GM23248 (cell line): ENCODE measurements around the gene NEDD4L. TPM values are rescaled to one million over a fixed set of nuclear protein-coding genes. Genes with fewer than 3 reads are reported as not detected.
A peak's percentile ranks its signal among the peaks of the same experiment; 100 is the strongest.

Source experiments
- DNase-seq: peaks from one replicate; pipeline ENCODE4 v3.0.0-alpha.2; 2015
- H2AFZ ChIP-seq: fragments of 200-600 bp; sonication (generic); 2 replicates; pipeline ENCODE4 v1.6.1; 2016; ENCODE audit warnings: antibody characterized with exemption
- H3F3A ChIP-seq: fragments of 200-600 bp; sonication (generic); 2 replicates; pipeline ENCODE4 v1.6.1; 2016; ENCODE audit warnings: mild to moderate bottlenecking, antibody characterized with exemption, mixed run types; ENCODE audit not compliant: insufficient read depth
- H3K27ac ChIP-seq: fragments of 200-600 bp; sonication (generic); 2 replicates; pipeline ENCODE4 v1.5.1; 2016; ENCODE audit warnings: mild to moderate bottlenecking
- H3K27me3 ChIP-seq: fragments of 200-600 bp; sonication (generic); replicated peaks from 2 replicates; pipeline ENCODE4 v1.6.1; 2016; ENCODE audit warnings: mild to moderate bottlenecking; ENCODE audit not compliant: insufficient read depth
- H3K36me3 ChIP-seq: fragments of 200-600 bp; sonication (generic); 2 replicates; pipeline ENCODE4 v1.6.1; 2016; ENCODE audit warnings: low read depth, mild to moderate bottlenecking
- H3K4me1 ChIP-seq: fragments of 200-600 bp; sonication (generic); 2 replicates; pipeline ENCODE4 v1.6.1; 2016; ENCODE audit warnings: mild to moderate bottlenecking; ENCODE audit not compliant: insufficient read depth
- H3K4me2 ChIP-seq: fragments of 200-600 bp; sonication (generic); one replicate; pipeline ENCODE4 v1.6.1; 2016; ENCODE audit warnings: mild to moderate bottlenecking; ENCODE audit not compliant: unreplicated experiment
- H3K4me3 ChIP-seq: fragments of 200-600 bp; sonication (generic); 2 replicates; pipeline ENCODE4 v1.5.1; 2016; ENCODE audit warnings: mild to moderate bottlenecking
- H3K79me2 ChIP-seq: fragments of 200-600 bp; sonication (generic); 2 replicates; pipeline ENCODE4 v1.6.1; 2016; ENCODE audit warnings: mild to moderate bottlenecking; ENCODE audit not compliant: insufficient read depth
- H3K9ac ChIP-seq: fragments of 200-600 bp; sonication (generic); 2 replicates; pipeline ENCODE4 v1.6.1; 2016; ENCODE audit warnings: mild to moderate bottlenecking
- H3K9me2 ChIP-seq: fragments of 200-600 bp; sonication (generic); 2 replicates; pipeline ENCODE4 v1.6.1; 2016; ENCODE audit warnings: mixed run types, mild to moderate bottlenecking, moderate library complexity; ENCODE audit not compliant: insufficient read depth
- H3K9me3 ChIP-seq: fragments of 200-600 bp; sonication (generic); one replicate; pipeline ENCODE4 v1.6.1; 2017; ENCODE audit warnings: low read depth
- H4K20me1 ChIP-seq: fragments of 200-600 bp; sonication (generic); 2 replicates; pipeline ENCODE4 v1.6.0; 2016; ENCODE audit not compliant: insufficient read depth
- EZH2 ChIP-seq: fragments of 200-600 bp; sonication (generic); IDR thresholded peaks from 2 replicates; pipeline ENCODE4 v1.6.1; 2018; ENCODE audit warnings: antibody characterized with exemption, mild to moderate bottlenecking; ENCODE audit not compliant: insufficient read depth, poor library complexity, severe bottlenecking
- EZH2phosphoT487 ChIP-seq: fragments of 200-600 bp; sonication (generic); IDR thresholded peaks from 2 replicates; pipeline ENCODE4 v1.6.1; 2018; ENCODE audit warnings: antibody characterized with exemption, moderate library complexity, mild to moderate bottlenecking, low read depth; ENCODE audit not compliant: insufficient read depth
- WGBS, 2 experiments: methylation state at CpG; one replicate each; pipeline ENCODE4 v1.1.6; 2015 to 2017; ENCODE audit warnings: low lambda C conversion rate in 2 of 2, low coverage in 1 of 2; ENCODE audit errors: missing lambda C conversion rate in 2 of 2; 5-methylcytosine and 5-hydroxymethylcytosine counted together
- in situ Hi-C: fragments of 300-500 bp; cut with MboI; formaldehyde crosslinking; loops from 2 replicates; pipeline ENCODE4 v1.15.0; 2020
- polyA plus RNA-seq: library from polyadenylated mRNA; unstranded; fragments of >200 nt; fragmentation: Nextera tagmentation; extraction: Ambion mirVana; gene quantifications from 2 replicates; pipeline ENCODE4 v1.2.1, GENCODE V29; 2016
- total RNA-seq: library from RNA; depleted of rRNA; stranded (reverse); fragments of >200 nt; shearing (Covaris generic); gene quantifications from 2 replicates; pipeline ENCODE4 v1.2.3, GENCODE V29; 2014

NEDD4L gene
- total and polyA plus RNA-seq, 2 experiments from 2014 or later = 3.7 to 6.1 TPM

DNA sequence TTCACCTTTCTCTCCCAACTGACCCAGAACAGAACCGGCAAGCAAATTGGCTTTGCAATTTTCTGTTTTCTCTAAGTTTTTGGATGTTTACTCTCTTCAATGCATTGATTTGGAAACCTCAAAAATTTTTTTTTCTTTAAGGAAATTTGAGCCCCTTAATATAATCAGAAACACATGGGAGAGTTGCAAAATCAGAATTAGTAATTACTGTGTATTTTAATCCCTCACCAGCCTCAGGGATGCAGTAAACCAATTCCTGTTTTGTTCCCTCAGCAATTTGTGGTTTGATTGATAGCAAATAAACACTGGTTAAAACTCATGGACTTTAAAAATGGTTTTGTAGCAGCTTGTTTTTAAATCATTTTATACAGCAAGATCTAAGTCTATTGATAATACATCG lies 281.5 kb downstream of the NEDD4L start:
- Histone ChIP-seq H3K79me2 (no peaks in the 10 kb centered on the region), H3K4me3 (no peak overlapping the region), H2AFZ (no peak overlapping the region), H3K9ac (no peak overlapping the region), H3K27ac (no peak overlapping the region), H3K27me3 (no peaks in the 10 kb centered on the region), H3F3A (peaks cover 12% of the 10 kb centered on the region), H3K36me3 (no peaks in the 10 kb centered on the region), H3K9me2 (no peaks in the 10 kb centered on the region), H3K4me1 (peaks cover 17% of the 10 kb centered on the region), H3K9me3 (no peaks in the 10 kb centered on the region), H4K20me1 (no peaks in the 10 kb centered on the region), H3K4me2 (no peak overlapping the region)
- in situ Hi-C loops = loop anchor here (10.0 kb wide), 2 partner anchors 149 to 151 kb away; no protein-coding TSS in a partner anchor
- peak; percentile 59 for DNase-seq
- no peak for TF ChIP-seq EZH2
- TF ChIP-seq EZH2phosphoT487 = no peak
- 0 to 4% methylated on average over 2 of the region's 2 CpGs for WGBS, 2 experiments

DNA sequence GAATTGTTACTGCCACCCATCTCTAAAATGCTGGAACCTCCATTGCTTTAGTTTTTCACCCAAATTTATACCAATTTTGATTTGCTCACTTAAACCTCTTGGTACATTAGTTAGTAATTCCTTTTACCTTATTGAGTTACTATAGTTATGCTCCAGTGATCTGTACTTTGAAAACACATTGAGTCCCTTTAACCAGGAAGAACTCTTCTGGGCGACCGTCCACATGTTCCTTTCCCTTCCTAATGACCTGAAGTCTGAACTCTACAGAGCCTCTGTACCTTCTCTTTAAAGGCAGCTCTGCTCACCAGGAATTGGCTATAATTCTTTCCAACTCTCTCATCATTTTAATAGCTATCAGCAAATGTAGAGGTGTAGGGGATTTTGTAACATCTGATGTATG lies 290.0 kb downstream of the NEDD4L start:
- 97 to 98% methylated on average over 2 of the region's 2 CpGs for WGBS, 2 experiments
- H3K79me2 ChIP-seq = no peaks in the 10 kb centered on the region
- H4K20me1 ChIP-seq = no peaks in the 10 kb centered on the region
- H3F3A ChIP-seq = no peaks in the 10 kb centered on the region
- no peak for DNase-seq
- H3K9me3 ChIP-seq = no peaks in the 10 kb centered on the region
- H3K9me2 ChIP-seq = no peaks in the 10 kb centered on the region
- TF ChIP-seq EZH2phosphoT487 = no peak
- TF ChIP-seq EZH2 = no peak
- H3K36me3 ChIP-seq = no peaks in the 10 kb centered on the region
- H3K27me3 ChIP-seq = no peaks in the 10 kb centered on the region
- H3K27ac ChIP-seq = no peak overlapping the region
- H3K4me3 ChIP-seq = no peak overlapping the region
- no peak overlapping the region for H3K9ac ChIP-seq
- no peak overlapping the region for H3K4me2 ChIP-seq
- in situ Hi-C loops = no loop called here
- no peaks in the 10 kb centered on the region for H3K4me1 ChIP-seq
- no peak overlapping the region for H2AFZ ChIP-seq

DNA sequence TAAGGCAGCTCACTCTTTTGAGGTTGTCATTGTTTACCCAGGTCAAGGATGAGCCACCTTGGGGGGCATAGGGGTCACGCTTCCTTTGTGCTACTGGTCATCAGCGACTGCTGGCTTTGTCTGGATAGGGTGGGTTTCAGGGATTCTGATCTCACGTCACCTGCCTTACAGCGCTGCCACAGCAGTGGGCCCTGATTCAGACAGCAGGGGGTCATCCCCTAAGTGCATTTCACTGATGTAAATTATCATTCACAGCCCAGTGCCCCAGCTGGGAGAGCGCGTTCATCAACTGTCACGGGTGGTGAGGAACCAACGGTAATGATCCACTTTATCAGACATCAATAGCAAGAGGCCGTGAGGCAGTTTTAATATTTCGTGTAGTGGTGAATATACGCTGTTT lies 291.2 kb downstream of the NEDD4L start:
- H3K36me3 ChIP-seq = no peaks in the 10 kb centered on the region
- no peak overlapping the region for H2AFZ ChIP-seq
- H4K20me1 ChIP-seq = no peaks in the 10 kb centered on the region
- H3K9me3 ChIP-seq = no peaks in the 10 kb centered on the region
- H3K9me2 ChIP-seq = no peaks in the 10 kb centered on the region
- no peak overlapping the region for H3K4me2 ChIP-seq
- H3K4me3 ChIP-seq = no peak overlapping the region
- in situ Hi-C loops = no loop called here
- DNase-seq = no peak
- H3K79me2 ChIP-seq = no peaks in the 10 kb centered on the region
- TF ChIP-seq EZH2 (no peak), EZH2phosphoT487 (no peak)
- no peaks in the 10 kb centered on the region for H3K4me1 ChIP-seq
- H3F3A ChIP-seq = no peaks in the 10 kb centered on the region
- H3K9ac ChIP-seq = no peak overlapping the region
- no peaks in the 10 kb centered on the region for H3K27me3 ChIP-seq
- no peak overlapping the region for H3K27ac ChIP-seq
- WGBS, 2 experiments = 90 to 93% methylated on average over 11 of the region's 11 CpGs

GRCh38 chr18:58335821-58336220 lies 291.8 kb downstream of the NEDD4L start:
- H3K4me3 ChIP-seq = no peak overlapping the region

DNA sequence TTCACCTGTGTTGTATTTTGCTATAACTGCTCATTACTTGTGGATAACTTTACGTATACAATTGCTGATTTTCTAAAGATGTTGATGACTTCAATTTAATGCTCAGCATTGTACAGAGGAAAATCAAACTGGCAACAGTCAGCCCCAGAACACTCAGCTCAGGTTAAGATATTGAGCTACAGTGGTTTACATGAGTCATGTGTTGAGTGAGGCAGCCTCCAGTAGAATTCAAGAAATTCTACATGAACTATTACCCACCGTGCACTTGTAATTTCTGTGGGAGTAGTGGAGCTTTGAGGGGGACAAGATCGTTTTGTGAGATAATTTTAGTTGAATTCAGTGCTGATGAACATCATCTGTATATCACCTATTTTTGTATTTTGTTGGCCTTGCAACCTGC lies 292.6 kb downstream of the NEDD4L start:
- TF ChIP-seq EZH2 (no peak), EZH2phosphoT487 (no peak)
- DNase-seq = peak; percentile 53
- Histone ChIP-seq H3K4me3 (no peak overlapping the region), H3F3A (no peaks in the 10 kb centered on the region), H3K9me3 (no peaks in the 10 kb centered on the region), H2AFZ (no peak overlapping the region), H3K27me3 (no peaks in the 10 kb centered on the region), H3K9me2 (no peaks in the 10 kb centered on the region), H4K20me1 (no peaks in the 10 kb centered on the region), H3K27ac (no peak overlapping the region), H3K4me2 (no peak overlapping the region), H3K4me1 (no peaks in the 10 kb centered on the region), H3K9ac (no peak overlapping the region), H3K36me3 (no peaks in the 10 kb centered on the region), H3K79me2 (no peaks in the 10 kb centered on the region)
- WGBS, 2 experiments = 59 to 70% methylated on average over 3 of the region's 3 CpGs
- in situ Hi-C loops = no loop called here

More at GRCh38 chr18:58335821-58336220, 291.8 kb downstream of the NEDD4L start:
- H3K4me1 ChIP-seq = no peaks in the 10 kb centered on the region
- no peaks in the 10 kb centered on the region for H3K36me3 ChIP-seq
- no peak overlapping the region for H3K4me2 ChIP-seq
- H2AFZ ChIP-seq = no peak overlapping the region
- no peak overlapping the region for H3K27ac ChIP-seq
- H3K79me2 ChIP-seq = no peaks in the 10 kb centered on the region
- no peaks in the 10 kb centered on the region for H3K27me3 ChIP-seq
- no peaks in the 10 kb centered on the region for H3F3A ChIP-seq
- TF ChIP-seq EZH2phosphoT487 (no peak), EZH2 (no peak)
- H3K9ac ChIP-seq = no peak overlapping the region
- no peak for DNase-seq
- WGBS, 2 experiments = 85 to 98% methylated on average over 1 of the region's 1 CpG
- no peaks in the 10 kb centered on the region for H3K9me2 ChIP-seq
- H4K20me1 ChIP-seq = no peaks in the 10 kb centered on the region
- H3K9me3 ChIP-seq = no peaks in the 10 kb centered on the region
- in situ Hi-C loops = no loop called here
